ENCODE measurements around the gene MBD3. TPM values are rescaled to one million over a fixed set of nuclear protein-coding genes. Genes with fewer than 3 reads are reported as not detected.
A peak's percentile ranks its signal among the peaks of the same experiment; 100 is the strongest.

Gene MBD3
- total RNA-seq, 2 donors from 2014 or later, result 47.7 to 57.5 TPM

GRCh38 chr19:1605236-1606137, 12.8 kb upstream of the MBD3 start, which contains the start of gene UQCR11:
Gene UQCR11, minus strand, starts transcription at chr19:1605462. Its CDS starts 53 bp downstream, at chr19:1605409.
- DNase-seq, result peak; percentile 95 to 96
- ATAC-seq, result peak; percentile 87
- intact Hi-C loops (cut with DNase I, micrococcal nuclease), result loop anchor here in 1 of 2 donors (5.0 kb wide), 1 partner anchor 47 kb away; the partner anchor contains the start of gene TCF3

- no peak for DNase-seq
- no peak for ATAC-seq
- intact Hi-C loops (cut with DNase I, micrococcal nuclease), result no loop called here
These were observed 9.5 kb upstream of the MBD3 start for GRCh38 chr19:1602091-1602707.

GRCh38 chr19:1601613-1602064, 9.0 kb upstream of the MBD3 start:
- intact Hi-C loops (cut with DNase I, micrococcal nuclease), result no loop called here
- DNase-seq (no peak), ATAC-seq (no peak)

GRCh38 chr19:1599460-1599846, 6.8 kb upstream of the MBD3 start:
- DNase-seq, result no peak
- ATAC-seq, result no peak

GRCh38 chr19:1598777-1599459, 6.3 kb upstream of the MBD3 start:
- DNase-seq, result no peak
- intact Hi-C loops (cut with DNase I, micrococcal nuclease), result no loop called here
- ATAC-seq, result no peak

More at GRCh38 chr19:1599460-1599846, 6.8 kb upstream of the MBD3 start:
- intact Hi-C loops (cut with DNase I, micrococcal nuclease), result no loop called here

- ATAC-seq, result no peak
- DNase-seq, result no peak
- intact Hi-C loops (cut with DNase I, micrococcal nuclease), result no loop called here
These were observed 772 bp upstream of the MBD3 start for GRCh38 chr19:1593501-1593772.

- peak; percentile 81 for ATAC-seq
- intact Hi-C loops (cut with DNase I, micrococcal nuclease), result no loop called here
- DNase-seq, result peak; percentile 79 to 87
These were observed 476 bp downstream of the MBD3 start for GRCh38 chr19:1592024-1592754.

- ATAC-seq, result peak; percentile 6
- intact Hi-C loops (cut with DNase I, micrococcal nuclease), result no loop called here
These were observed 1.1 kb downstream of the MBD3 start for GRCh38 chr19:1591421-1592023.

GRCh38 chr19:1590641-1591397, 1.8 kb downstream of the MBD3 start:
- ATAC-seq (peak; percentile 13), DNase-seq (no peak)

More at GRCh38 chr19:1591421-1592023, 1.1 kb downstream of the MBD3 start:
- DNase-seq, result peak in 1 of 2 donors; percentile 30

GRCh38 chr19:1587872-1588271, 4.8 kb downstream of the MBD3 start:
- DNase-seq (no peak), ATAC-seq (no peak)
- intact Hi-C loops (cut with DNase I, micrococcal nuclease), result no loop called here

More at GRCh38 chr19:1590641-1591397, 1.8 kb downstream of the MBD3 start:
- intact Hi-C loops (cut with DNase I, micrococcal nuclease), result no loop called here

GRCh38 chr19:1585243-1585580, 7.5 kb downstream of the MBD3 start:
- no peak for DNase-seq
- ATAC-seq, result no peak
- intact Hi-C loops (cut with DNase I, micrococcal nuclease), result no loop called here

GRCh38 chr19:1584500-1585242, 8.0 kb downstream of the MBD3 start:
- no peak for ATAC-seq
- intact Hi-C loops (cut with DNase I, micrococcal nuclease), result no loop called here

GRCh38 chr19:1582201-1582600, 10.5 kb downstream of the MBD3 start:
- no peak for ATAC-seq
- DNase-seq, result no peak
- intact Hi-C loops (cut with DNase I, micrococcal nuclease), result no loop called here

More at GRCh38 chr19:1584500-1585242, 8.0 kb downstream of the MBD3 start:
- no peak for DNase-seq

GRCh38 chr19:1580957-1581356, 11.7 kb downstream of the MBD3 start:
- intact Hi-C loops (cut with DNase I, micrococcal nuclease), result no loop called here
- ATAC-seq (no peak), DNase-seq (no peak)

GRCh38 chr19:1580382-1580781, 12.3 kb downstream of the MBD3 start:
- ATAC-seq, result no peak
- DNase-seq, result no peak
- intact Hi-C loops (cut with DNase I, micrococcal nuclease), result no loop called here

GRCh38 chr19:1579222-1579621, 13.4 kb downstream of the MBD3 start:
- intact Hi-C loops (cut with DNase I, micrococcal nuclease), result no loop called here
- ATAC-seq (no peak), DNase-seq (no peak)

- ATAC-seq (no peak), DNase-seq (no peak)
- intact Hi-C loops (cut with DNase I, micrococcal nuclease), result no loop called here
These were observed 14.6 kb downstream of the MBD3 start for GRCh38 chr19:1577929-1578618.
